ENCODE measurements around the gene CCDC57.

DNA sequence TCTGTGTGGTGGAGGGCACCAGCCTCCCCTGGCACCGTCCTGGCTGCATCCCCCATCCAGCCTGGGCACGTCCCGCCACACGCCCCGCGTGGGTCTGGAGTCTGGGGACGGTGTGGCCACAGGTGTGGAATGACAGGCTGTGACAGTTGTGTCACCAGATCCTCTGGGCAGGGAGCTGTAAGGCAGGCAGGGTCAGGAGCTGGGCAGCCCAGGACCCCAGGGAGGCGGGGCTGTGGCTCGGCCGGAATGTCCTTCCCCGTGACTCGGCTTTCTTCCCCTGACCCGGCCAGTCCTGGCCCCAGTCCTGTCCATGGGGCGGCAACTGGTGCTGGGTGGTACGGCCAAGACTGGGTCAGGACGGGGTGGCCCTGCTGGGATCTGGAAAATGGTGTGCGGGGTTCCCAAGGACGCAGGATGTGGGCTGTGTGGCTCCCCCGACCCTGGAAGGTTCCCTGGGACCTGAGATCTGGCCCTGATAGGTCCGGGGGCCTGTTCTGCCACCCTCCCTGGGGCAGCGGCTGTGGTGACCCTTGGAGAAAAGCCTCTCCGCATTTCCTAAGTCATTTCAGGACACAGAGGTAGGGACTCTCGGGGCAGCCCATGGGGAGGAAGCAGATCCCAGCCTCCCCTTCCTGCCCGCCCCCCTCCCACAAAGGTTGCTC is 12.9 kb upstream of the CCDC57 start:
- TF ChIP-seq, protein P1, sequence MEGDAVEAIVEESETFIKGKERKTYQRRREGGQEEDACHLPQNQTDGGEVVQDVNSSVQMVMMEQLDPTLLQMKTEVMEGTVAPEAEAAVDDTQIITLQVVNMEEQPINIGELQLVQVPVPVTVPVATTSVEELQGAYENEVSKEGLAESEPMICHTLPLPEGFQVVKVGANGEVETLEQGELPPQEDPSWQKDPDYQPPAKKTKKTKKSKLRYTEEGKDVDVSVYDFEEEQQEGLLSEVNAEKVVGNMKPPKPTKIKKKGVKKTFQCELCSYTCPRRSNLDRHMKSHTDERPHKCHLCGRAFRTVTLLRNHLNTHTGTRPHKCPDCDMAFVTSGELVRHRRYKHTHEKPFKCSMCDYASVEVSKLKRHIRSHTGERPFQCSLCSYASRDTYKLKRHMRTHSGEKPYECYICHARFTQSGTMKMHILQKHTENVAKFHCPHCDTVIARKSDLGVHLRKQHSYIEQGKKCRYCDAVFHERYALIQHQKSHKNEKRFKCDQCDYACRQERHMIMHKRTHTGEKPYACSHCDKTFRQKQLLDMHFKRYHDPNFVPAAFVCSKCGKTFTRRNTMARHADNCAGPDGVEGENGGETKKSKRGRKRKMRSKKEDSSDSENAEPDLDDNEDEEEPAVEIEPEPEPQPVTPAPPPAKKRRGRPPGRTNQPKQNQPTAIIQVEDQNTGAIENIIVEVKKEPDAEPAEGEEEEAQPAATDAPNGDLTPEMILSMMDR (conservative IDR thresholded peaks at IDR 0.05; ENCODE audit: low read depth, low read length): no peak
- no peak for TF ChIP-seq EZH2 (IDR thresholded peaks at IDR 0.05; ENCODE audit: low read length, unreplicated experiment)
- TF ChIP-seq EZH2phosphoT487 (IDR thresholded peaks at IDR 0.05; ENCODE audit: borderline replicate concordance, low read length): no peak
